IMR-90 (cell line): Measurements from ENCODE around the gene OVCA2. TPM values are rescaled to one million over a fixed set of nuclear protein-coding genes. Genes with fewer than 3 reads are reported as not detected.
A peak's percentile ranks its signal among the peaks of the same experiment; 100 is the strongest.

ENCODE experiments used
- ATAC-seq: fragments of 200-7000 bp; cut with Tn5 transposase; 2 replicates; pipeline ENCODE4 v1.9.1; 2020; ENCODE audit warnings: low read depth, mild to moderate bottlenecking, moderate library complexity
- BruUV-seq: library from RNA; stranded (reverse); fragments of 400-500 nt; replicated peaks from 2 replicates; lab custom pipeline; 2021; lab: Mats Ljungman, UMichigan
- CTCF ChIA-PET: fragments of 300-600 bp; formaldehyde crosslinking; extraction: SDS; loops from one replicate; lab custom pipeline; 2021; ENCODE audit warnings: antibody characterized with exemption; lab: Yijun Ruan, JAX
- POLR2A ChIA-PET: fragments of 300-600 bp; sonication (Branson Sonifier 250); formaldehyde crosslinking; loops from one replicate; lab custom pipeline; 2022; ENCODE audit warnings: antibody characterized with exemption; ENCODE audit not compliant: unreplicated experiment; lab: Charles Lee
- DNase-seq: peaks from one replicate; pipeline ENCODE4 v3.0.0; 2013
- H2AFZ ChIP-seq: replicated peaks from 2 replicates; pipeline ENCODE3; 2013; ENCODE audit warnings: low read length, mild to moderate bottlenecking; ENCODE audit not compliant: poor library complexity
- H2AK5ac ChIP-seq: 2 replicates; pipeline ENCODE4 v1.6.1; 2013; ENCODE audit warnings: low read depth, low read length, inconsistent platforms
- H2AK9ac ChIP-seq: replicated peaks from 2 replicates; pipeline ENCODE3; 2013; ENCODE audit warnings: mild to moderate bottlenecking, low read depth, low read length, moderate library complexity; ENCODE audit not compliant: poor library complexity
- H2BK120ac ChIP-seq: 2 replicates; pipeline ENCODE4 v1.6.1; 2013; ENCODE audit warnings: low read depth, low read length, inconsistent platforms
- H2BK15ac ChIP-seq: 3 replicates; pipeline ENCODE4 v1.6.1; 2013; ENCODE audit warnings: low read depth, low read length, inconsistent platforms
- H2BK20ac ChIP-seq: 2 replicates; pipeline ENCODE4 v1.6.1; 2013; ENCODE audit warnings: low read depth, mild to moderate bottlenecking, inconsistent platforms, low read length, moderate library complexity
- H2BK5ac ChIP-seq: 2 replicates; pipeline ENCODE4 v1.6.1; 2013; ENCODE audit warnings: mild to moderate bottlenecking, low read depth, low read length, inconsistent platforms; ENCODE audit not compliant: poor library complexity, severe bottlenecking
- H3K14ac ChIP-seq: replicated peaks from 2 replicates; pipeline ENCODE4 v1.6.1; 2013; ENCODE audit warnings: low read depth, low read length, inconsistent platforms
- H3K18ac ChIP-seq: 2 replicates; pipeline ENCODE4 v1.6.1; 2013; ENCODE audit warnings: low read depth, low read length, control low read depth
- H3K23ac ChIP-seq: 2 replicates; pipeline ENCODE4 v1.6.1; 2013; ENCODE audit warnings: low read depth, low read length, inconsistent platforms
- H3K27ac ChIP-seq: 2 replicates; pipeline ENCODE4 v1.5.1; 2013; ENCODE audit warnings: mild to moderate bottlenecking, control low read depth, low read length; ENCODE audit not compliant: insufficient read depth
- H3K27me3 ChIP-seq: 2 replicates; pipeline ENCODE4 v1.6.1; 2013; ENCODE audit warnings: low read length; ENCODE audit not compliant: control insufficient read depth, insufficient read depth
- H3K36me3 ChIP-seq: 2 replicates; pipeline ENCODE4 v1.6.1; 2013; ENCODE audit warnings: low read length, mixed read lengths; ENCODE audit not compliant: control insufficient read depth, insufficient read depth
- H3K4ac ChIP-seq: 2 replicates; pipeline ENCODE4 v1.6.1; 2013; ENCODE audit warnings: low read depth, low read length, inconsistent platforms
- H3K4me1 ChIP-seq: 2 replicates; pipeline ENCODE4 v1.6.1; 2013; ENCODE audit warnings: low read length, mixed read lengths; ENCODE audit not compliant: control insufficient read depth, insufficient read depth
- H3K4me2 ChIP-seq: 2 replicates; pipeline ENCODE4 v1.6.1; 2013; ENCODE audit warnings: low read depth, mild to moderate bottlenecking, control low read depth, low read length, moderate library complexity
- H3K4me3 ChIP-seq: 2 replicates; pipeline ENCODE4 v1.5.1; 2013; ENCODE audit warnings: low read depth, mild to moderate bottlenecking, control low read depth, low read length, moderate library complexity; ENCODE audit not compliant: insufficient read depth
- H3K56ac ChIP-seq: 2 replicates; pipeline ENCODE4 v1.6.1; 2013; ENCODE audit warnings: low read length, inconsistent platforms; ENCODE audit not compliant: insufficient read depth; ENCODE audit errors: extremely low read depth
- H3K79me1 ChIP-seq, 2 experiments: 2 replicates each; pipeline ENCODE4 v1.6.1; 2013; ENCODE audit warnings: low read length in 2 of 2, inconsistent platforms in 1 of 2, low read depth in 1 of 2
- H3K9ac ChIP-seq: 2 replicates; pipeline ENCODE4 v1.6.1; 2013; ENCODE audit warnings: low read depth, low read length, control low read depth
- H3K9me1 ChIP-seq: 2 replicates; pipeline ENCODE4 v1.6.1; 2013; ENCODE audit warnings: low read length, inconsistent platforms; ENCODE audit not compliant: insufficient read depth
- H3K9me3 ChIP-seq: 2 replicates; pipeline ENCODE4 v1.6.1; 2013; ENCODE audit warnings: low read length; ENCODE audit not compliant: control insufficient read depth, insufficient read depth
- H4K20me1 ChIP-seq: 2 replicates; pipeline ENCODE4 v1.6.1; 2013; ENCODE audit warnings: low read length, inconsistent platforms; ENCODE audit not compliant: insufficient read depth
- H4K5ac ChIP-seq: 2 replicates; pipeline ENCODE4 v1.6.1; 2013; ENCODE audit warnings: mild to moderate bottlenecking, low read depth, low read length, control low read depth
- H4K8ac ChIP-seq, 2 experiments: 2 replicates each; pipeline ENCODE4 v1.6.1; 2013; ENCODE audit warnings: low read depth in 2 of 2, low read length in 2 of 2, control low read depth in 1 of 2, inconsistent platforms in 1 of 2
- H4K91ac ChIP-seq: 2 replicates; pipeline ENCODE4 v1.6.1; 2013; ENCODE audit warnings: low read depth, low read length, inconsistent platforms; ENCODE audit not compliant: insufficient read depth
- CEBPB ChIP-seq: IDR thresholded peaks from 2 replicates; pipeline ENCODE4 v1.6.1; 2012; ENCODE audit warnings: low read depth, low read length, improper control_type of control experiment
- CHD1 ChIP-seq: IDR thresholded peaks from 2 replicates; pipeline ENCODE4 v1.6.1; 2012; ENCODE audit warnings: low read depth, low read length, improper control_type of control experiment
- CTCF ChIP-seq: conservative IDR thresholded peaks from 2 replicates; pipeline ENCODE4 v1.5.1; 2012; ENCODE audit warnings: mild to moderate bottlenecking, low read depth, low read length, improper control_type of control experiment
- MXI1 ChIP-seq: IDR thresholded peaks from 2 replicates; pipeline ENCODE4 v1.6.1; 2012; ENCODE audit warnings: low read depth, mild to moderate bottlenecking, low read length, moderate library complexity, borderline replicate concordance
- RAD21 ChIP-seq: IDR thresholded peaks from 2 replicates; pipeline ENCODE4 v1.6.1; 2012; ENCODE audit warnings: low read length, improper control_type of control experiment
- RCOR1 ChIP-seq: IDR thresholded peaks from 2 replicates; pipeline ENCODE4 v1.6.1; 2012; ENCODE audit warnings: mild to moderate bottlenecking, low read length, improper control_type of control experiment; ENCODE audit not compliant: insufficient replicate concordance
- SMC3 ChIP-seq: fragments of 150-350 bp; IDR thresholded peaks from 2 replicates; pipeline ENCODE4 v1.6.1; 2016; ENCODE audit warnings: low read depth, mild to moderate bottlenecking, antibody characterized with exemption, low read length, moderate library complexity
- WGBS, 2 experiments: methylation state at CpG; one replicate each; pipeline versions ENCODE4 v1.1.5 to v1.1.7; 2013; ENCODE audit warnings: missing lambda C conversion rate in 2 of 2; ENCODE audit not compliant: insufficient read length in 1 of 2; ENCODE audit errors: extremely low coverage in 2 of 2; 5-methylcytosine and 5-hydroxymethylcytosine counted together
- dilution Hi-C: fragments of 300-500 bp; cut with HindIII; formaldehyde crosslinking; loops from one replicate; pipeline ENCODE4 v1.14.3; 2018; ENCODE audit warnings: low sequenced_read_pairs; ENCODE audit not compliant: unreplicated experiment
- in situ Hi-C: fragments of 300-500 bp; cut with MboI; formaldehyde crosslinking; loops from 3 replicates; pipeline ENCODE4 v1.14.3; 2019; ENCODE audit warnings: low sequenced_read_pairs, inconsistent platforms, mixed read lengths
- intact Hi-C: fragments of 100-400 bp; cut with micrococcal nuclease; formaldehyde crosslinking; loops from 2 replicates; pipeline ENCODE4 v1.10.0; 2022
- polyA plus RNA-seq, 3 experiments: library from polyadenylated mRNA; depleted of rRNA; stranded (reverse); fragments of >200 nt; gene quantifications; 2 replicates each; pipeline ENCODE4 v1.2.3, GENCODE V29; 2012; ENCODE audit warnings: low replicate concordance in 1 of 3
- total RNA-seq: library from RNA; depleted of rRNA; stranded (reverse); fragments of >200 nt; gene quantifications from 2 replicates; pipeline ENCODE4 v1.2.3, GENCODE V29; 2012
- TF ChIP-seq, protein P1 (sequence below): fragments of 150-350 bp; IDR thresholded peaks from 2 replicates; pipeline ENCODE4 v1.6.1; 2016; ENCODE audit warnings: low read depth, mild to moderate bottlenecking, low read length, moderate library complexity, borderline replicate concordance

The OVCA2 gene
- total and polyA plus RNA-seq, 2 of the 4 experiments (the other 2 are of a cell fraction): 38.7 to 46.9 TPM

DNA sequence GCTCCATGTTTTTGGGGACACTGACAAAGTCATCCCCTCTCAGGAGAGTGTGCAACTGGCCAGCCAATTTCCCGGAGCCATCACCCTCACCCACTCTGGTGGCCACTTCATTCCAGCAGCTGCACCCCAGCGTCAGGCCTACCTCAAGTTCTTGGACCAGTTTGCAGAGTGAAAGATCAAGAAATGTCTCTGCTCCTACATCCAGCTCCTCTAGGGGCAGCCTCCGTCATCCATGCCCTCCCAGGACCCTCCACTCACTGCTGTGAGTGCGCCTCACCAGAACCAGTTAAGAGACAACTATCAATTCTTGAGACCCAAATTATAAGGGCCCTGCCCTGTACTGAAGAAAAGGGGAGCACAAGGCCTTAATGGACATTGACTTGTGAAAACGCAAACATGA lies 1.1 kb downstream of the OVCA2 start:
- Histone ChIP-seq H3K18ac (no peak overlapping the region), H3K23ac (peak overlapping the region; percentile 99; the same call in 1 of the 2 replicates), H4K20me1 (peaks cover 11% of the 10 kb centered on the region; the same call in 1 of the 2 replicates), H3K14ac (0 out of 2 replicates have a peak overlapping the region, but pooled peaks have one; percentile 43), H3K4me1 (peaks cover 22% of the 10 kb centered on the region), H3K4me3 (no peak overlapping the region), H3K56ac (no peak overlapping the region), H3K4me2 (peak overlapping the region; percentile 94), H3K9me1 (peaks cover 22% of the 10 kb centered on the region), H3K4ac (peak overlapping the region; percentile 99; the same call in 1 of the 2 replicates), H3K27ac (peak overlapping the region; percentile 94), H2BK5ac (peak overlapping the region; percentile 86), H4K8ac (peak overlapping the region; percentile 90 to 99; a peak in 3 of 4 replicates), H3K79me1 (peaks cover 22 to 40% of the 10 kb centered on the region in 2 experiments), H2BK20ac (no peak overlapping the region), H3K27me3 (no peaks in the 10 kb centered on the region), H4K91ac (no peak overlapping the region), H4K5ac (peak overlapping the region; percentile 96; the same call in 1 of the 2 replicates), H2AK9ac (peak overlapping the region; percentile 97), H2AK5ac (peak overlapping the region; percentile 99), H2BK15ac (no peak overlapping the region), H2BK120ac (no peak overlapping the region), H3K36me3 (peaks cover 27% of the 10 kb centered on the region), H3K9me3 (no peaks in the 10 kb centered on the region), H3K9ac (peak overlapping the region; percentile 95), H2AFZ (no peak overlapping the region)
- BruUV-seq: TSS peak; percentile 63
- DNase-seq: no peak
- intact Hi-C loops (loop anchor here (5.0 kb wide), 1 partner anchor 326 kb away; no protein-coding TSS in a partner anchor), in situ Hi-C loops (loop anchor here (25.0 kb wide), 1 partner anchor 331 kb away; the partner anchor contains the start of genes TLCD2 and WDR81), dilution Hi-C loops (no loop called here)
- POLR2A ChIA-PET: no interaction called here
- no peak for ATAC-seq
- CTCF ChIA-PET: no interaction called here
- TF ChIP-seq SMC3 (no peak), CEBPB (no peak), CHD1 (no peak), MXI1 (no peak), CTCF (no peak), RAD21 (no peak), RCOR1 (no peak)
- TF ChIP-seq, protein P1, sequence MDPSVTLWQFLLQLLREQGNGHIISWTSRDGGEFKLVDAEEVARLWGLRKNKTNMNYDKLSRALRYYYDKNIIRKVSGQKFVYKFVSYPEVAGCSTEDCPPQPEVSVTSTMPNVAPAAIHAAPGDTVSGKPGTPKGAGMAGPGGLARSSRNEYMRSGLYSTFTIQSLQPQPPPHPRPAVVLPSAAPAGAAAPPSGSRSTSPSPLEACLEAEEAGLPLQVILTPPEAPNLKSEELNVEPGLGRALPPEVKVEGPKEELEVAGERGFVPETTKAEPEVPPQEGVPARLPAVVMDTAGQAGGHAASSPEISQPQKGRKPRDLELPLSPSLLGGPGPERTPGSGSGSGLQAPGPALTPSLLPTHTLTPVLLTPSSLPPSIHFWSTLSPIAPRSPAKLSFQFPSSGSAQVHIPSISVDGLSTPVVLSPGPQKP: no peak
- 75% methylated on average over 1 of the region's 5 CpGs; no CpG with 5 or more reads in 1 of the 2 experiments for WGBS, 2 experiments
